Measurements from ENCODE around the gene PNKD. TPM values are rescaled to one million over a fixed set of nuclear protein-coding genes. Genes with fewer than 3 reads are reported as not detected.

PNKD gene
- total and polyA plus RNA-seq, 10 of the 15 experiments (the other 5 are each of a cell fraction or from before 2014, with no cell fraction given) = 27.2 to 106 (median 61.3) TPM

GRCh38 chr2:218260742-218261422 lies 9.4 kb upstream of the PNKD start, which contains the start of gene GPBAR1:
GPBAR1 (plus strand) TSS chr2:218261015; CDS start chr2:218262725, 1,710 bp downstream.
- 55% methylated on average over 10 of the region's 10 CpGs for WGBS (ENCODE audit: insufficient coverage, insufficient replicate concordance, low lambda C conversion rate, missing lambda C conversion rate)
- DNase-seq (ENCODE audit: low read depth, low spot score) = no peak
- H3K4me1 ChIP-seq (ENCODE audit: control insufficient read depth, insufficient read depth, low read length) = peaks cover 34% of the 10 kb centered on the region
- intact Hi-C loops (cut with micrococcal nuclease; ENCODE audit: unreplicated experiment) = no loop called here
- H3K9me3 ChIP-seq (replicated peaks; ENCODE audit: control insufficient read depth, insufficient read depth, low read length) = no peaks in the 10 kb centered on the region
- H4K20me1 ChIP-seq (ENCODE audit: control insufficient read depth, insufficient read depth) = no peaks in the 10 kb centered on the region
- BruUV-seq (replicated peaks) = no TSS peak
- no peak; the same call in 2 of the 3 replicates for ATAC-seq
- TF ChIP-seq ZBED1 (IDR thresholded peaks at IDR 0.05; ENCODE audit: borderline replicate concordance) (no peak), ZZZ3 (IDR thresholded peaks at IDR 0.05; ENCODE audit: control insufficient read depth, insufficient read length, low read depth) (no peak), CBFB (IDR thresholded peaks at IDR 0.05; ENCODE audit: low read depth) (no peak), RUNX3 (IDR thresholded peaks at IDR 0.05; ENCODE audit: low read length) (no peak), ZBTB4 (CRISPR knock-in tag; IDR thresholded peaks at IDR 0.05) (no peak)
- H3K9ac ChIP-seq (ENCODE audit: control insufficient read depth, insufficient read depth, low read length) = no peak within 1 kb of the TSS
- H3K27me3 ChIP-seq (replicated peaks in 1 of 2; ENCODE audit: control insufficient read depth in 2 of 2, insufficient read depth in 2 of 2, low read length in 1 of 2) = no peaks in the 10 kb centered on the region
- H3K79me2 ChIP-seq (ENCODE audit: control insufficient read depth, insufficient read depth, low read length) = no peaks in the 10 kb centered on the region
- H3K4me3 ChIP-seq = no peak within 1 kb of the TSS
- in situ Hi-C loops (cut with MboI) = no loop called here
- ChIA-PET RAD21 (ENCODE audit: unreplicated experiment) (interaction anchor here (1.0 kb wide), 1 partner anchor 9 kb away, joined by 4 read pairs; the partner anchor contains the start of genes AAMP and PNKD), POLR2A (interaction anchor here (1.2 kb wide), 1 partner anchor 27 kb away, joined by 3 read pairs; no protein-coding TSS in a partner anchor), CTCF (interaction anchor here (1.0 to 4.7 kb wide), 3 partner anchors 11 to 73 kb away, joined by 3 to 22 read pairs (median 3); partner anchors contain the start of genes AAMP and PNKD), SMC1A (ENCODE audit: uncharacterized antibody, unreplicated experiment) (interaction anchor here (0.6 kb wide), 1 partner anchor 73 kb away, joined by 3 read pairs; no protein-coding TSS in a partner anchor)
- peaks cover 10 to 11% of the 10 kb centered on the region in 2 experiments for H3K36me3 ChIP-seq (ENCODE audit: control insufficient read depth in 2 of 2, insufficient read depth in 2 of 2, low read length in 1 of 2)
- no peak within 1 kb of the TSS for H2AFZ ChIP-seq (ENCODE audit: control insufficient read depth, low read depth, low read length)
- no peak within 1 kb of the TSS; the same call in 1 of the 2 replicates for H3K4me2 ChIP-seq (ENCODE audit: control insufficient read depth, insufficient read depth)
- FAIRE-seq = no peak
- H3K27ac ChIP-seq (ENCODE audit: control insufficient read depth, insufficient read depth) = peak within 1 kb of the TSS; percentile 10; the same call in 1 of the 2 replicates
